H1 (cell line): ENCODE data around the gene UMAD1. TPM values are rescaled to one million over a fixed set of nuclear protein-coding genes. Genes with fewer than 3 reads are reported as not detected.

ENCODE experiments used
- CTCF ChIA-PET: fragments of 300-600 bp; sonication (Branson Sonifier 250); formaldehyde crosslinking; loops from one replicate; lab custom pipeline; 2021; ENCODE audit not compliant: partially characterized antibody; lab: Charles Lee
- POLR2A ChIA-PET: fragments of 300-600 bp; sonication (Branson Sonifier 250); formaldehyde crosslinking; loops from one replicate; lab custom pipeline; 2021; ENCODE audit warnings: inconsistent platforms; ENCODE audit not compliant: partially characterized antibody; lab: Charles Lee
- DNase-seq, 2 experiments: peaks; one replicate each; pipeline versions ENCODE4 v3.0.0 to v3.0.0-alpha.2; 2010 to 2022; ENCODE audit warnings: low spot score in 2 of 2, low read depth in 1 of 2, mixed read lengths in 1 of 2
- FAIRE-seq: peaks from 2 replicates; lab custom pipeline; 2011; peaks lifted over from hg19 to GRCh38; lab: Jason Lieb, UNC
- H2AFZ ChIP-seq: 2 replicates; pipeline ENCODE4 v1.8.1; 2012; ENCODE audit warnings: low read length, inconsistent platforms
- H2AK5ac ChIP-seq: 2 replicates; pipeline ENCODE4 v1.6.1; 2013; ENCODE audit warnings: low read depth, low read length
- H2BK120ac ChIP-seq: replicated peaks from 2 replicates; pipeline ENCODE3; 2013; ENCODE audit warnings: low read depth, low read length, inconsistent platforms
- H2BK12ac ChIP-seq: 2 replicates; pipeline ENCODE4 v1.6.1; 2013; ENCODE audit warnings: low read depth, low read length
- H2BK15ac ChIP-seq: 2 replicates; pipeline ENCODE4 v1.6.1; 2013; ENCODE audit warnings: low read length
- H2BK20ac ChIP-seq: 2 replicates; pipeline ENCODE4 v1.6.1; 2013; ENCODE audit warnings: low read length
- H2BK5ac ChIP-seq: 2 replicates; pipeline ENCODE4 v1.6.1; 2013; ENCODE audit warnings: low read depth, low read length
- H3K14ac ChIP-seq: 2 replicates; pipeline ENCODE4 v1.6.1; 2013; ENCODE audit warnings: inconsistent platforms; ENCODE audit not compliant: insufficient read length
- H3K18ac ChIP-seq: 2 replicates; pipeline ENCODE4 v1.6.1; 2013; ENCODE audit warnings: low read length; ENCODE audit errors: extremely low read depth
- H3K23ac ChIP-seq: 2 replicates; pipeline ENCODE4 v1.6.1; 2013; ENCODE audit warnings: inconsistent platforms; ENCODE audit not compliant: insufficient read length
- H3K23me2 ChIP-seq: 2 replicates; pipeline ENCODE4 v1.6.1; 2013; ENCODE audit warnings: low read depth, low read length
- H3K27ac ChIP-seq: 2 replicates; pipeline ENCODE4 v1.6.1; 2011; ENCODE audit warnings: low read depth, low read length, inconsistent platforms
- H3K27me3 ChIP-seq, 4 experiments: replicated peaks in 1 of 4; 1 replicate in 1 of 4; 2 replicates in 3 of 4; pipeline versions ENCODE4 v1.6.1 to v1.8.1; 2011 to 2013; ENCODE audit warnings: low read length in 3 of 4, mild to moderate bottlenecking in 3 of 4, inconsistent platforms in 2 of 4, mixed read lengths in 2 of 4, moderate library complexity in 1 of 4; ENCODE audit not compliant: control insufficient read depth in 3 of 4, insufficient read depth in 3 of 4; ENCODE audit errors: extremely low read depth in 1 of 4
- H3K36me3 ChIP-seq, 4 experiments: 2 replicates each; pipeline versions ENCODE4 v1.6.1 to v1.8.1; 2011 to 2013; ENCODE audit warnings: mild to moderate bottlenecking in 4 of 4, low read length in 3 of 4, moderate library complexity in 2 of 4, control low read depth in 1 of 4, inconsistent platforms in 1 of 4; ENCODE audit not compliant: insufficient read depth in 4 of 4, control insufficient read depth in 2 of 4
- H3K4ac ChIP-seq: replicated peaks from 2 replicates; pipeline ENCODE3; 2013; ENCODE audit warnings: low read length, low read depth, mixed read lengths, inconsistent platforms; ENCODE audit not compliant: insufficient read length
- H3K4me1 ChIP-seq, 4 experiments: replicated peaks in 1 of 4; 1 replicate in 1 of 4; 2 replicates in 3 of 4; pipeline versions ENCODE4 v1.6.1 to v1.8.1; 2011 to 2013; ENCODE audit warnings: low read length in 3 of 4, inconsistent platforms in 2 of 4, mixed read lengths in 1 of 4; ENCODE audit not compliant: insufficient read depth in 4 of 4, control insufficient read depth in 3 of 4
- H3K4me2 ChIP-seq, 2 experiments: 2 replicates each; pipeline versions ENCODE4 v1.6.1 to v1.8.1; 2011 to 2013; ENCODE audit warnings: low read depth in 2 of 2, low read length in 2 of 2, control low read depth in 1 of 2, inconsistent platforms in 1 of 2, mild to moderate bottlenecking in 1 of 2; ENCODE audit not compliant: insufficient read depth in 1 of 2
- H3K4me3 ChIP-seq, 4 experiments: fragments of 200-600, 300-600 bp in 1 of 4; sonication (generic), shearing (Covaris generic), sonication (Bioruptor Twin) in 1 of 4; 2 replicates each; pipeline versions ENCODE4 v1.5.1 to v1.8.1; 2011 to 2016; ENCODE audit warnings: low read length in 4 of 4, low read depth in 3 of 4, control low read depth in 2 of 4, inconsistent platforms in 2 of 4, mild to moderate bottlenecking in 2 of 4, mixed read lengths in 1 of 4, moderate library complexity in 1 of 4; ENCODE audit not compliant: insufficient read depth in 2 of 4; ENCODE audit errors: extremely low read depth in 1 of 4
- H3K56ac ChIP-seq: replicated peaks from 2 replicates; pipeline ENCODE3; 2013; ENCODE audit warnings: low read depth, mild to moderate bottlenecking, mixed read lengths, low read length, inconsistent platforms; ENCODE audit not compliant: insufficient read length
- H3K79me1 ChIP-seq: 2 replicates; pipeline ENCODE4 v1.6.1; 2013; ENCODE audit warnings: low read depth, low read length, control low read depth
- H3K79me2 ChIP-seq, 2 experiments: 2 replicates each; pipeline versions ENCODE4 v1.6.1 to v1.8.1; 2012 to 2013; ENCODE audit warnings: low read length in 2 of 2, mild to moderate bottlenecking in 2 of 2, inconsistent platforms in 1 of 2; ENCODE audit not compliant: insufficient read depth in 2 of 2, control insufficient read depth in 1 of 2
- H3K9ac ChIP-seq, 4 experiments: replicated peaks in 1 of 4; 1 replicate in 1 of 4; 2 replicates in 3 of 4; pipeline versions ENCODE4 v1.6.1 to v1.8.1; 2011 to 2013; ENCODE audit warnings: low read depth in 3 of 4, low read length in 3 of 4, control low read depth in 2 of 4, mild to moderate bottlenecking in 2 of 4, moderate library complexity in 2 of 4, inconsistent platforms in 1 of 4; ENCODE audit errors: extremely low read depth in 1 of 4
- H3K9me3 ChIP-seq, 2 experiments: 2 replicates each; pipeline versions ENCODE4 v1.6.1 to v1.8.1; 2012 to 2013; ENCODE audit warnings: mild to moderate bottlenecking in 2 of 2, moderate library complexity in 2 of 2, control low read depth in 1 of 2, inconsistent platforms in 1 of 2, low read depth in 1 of 2, low read length in 1 of 2, mixed read lengths in 1 of 2; ENCODE audit not compliant: insufficient read depth in 2 of 2
- H4K20me1 ChIP-seq, 2 experiments: replicated peaks in 1 of 2; 2 replicates each; pipeline versions ENCODE3 to v1.8.1; 2011 to 2013; ENCODE audit warnings: inconsistent platforms in 2 of 2, low read length in 2 of 2, mild to moderate bottlenecking in 1 of 2; ENCODE audit not compliant: insufficient read depth in 2 of 2, control insufficient read depth in 1 of 2
- H4K5ac ChIP-seq: 2 replicates; pipeline ENCODE4 v1.6.1; 2013; ENCODE audit warnings: low read length, low read depth, mixed read lengths, inconsistent platforms; ENCODE audit not compliant: insufficient read length
- H4K8ac ChIP-seq: 2 replicates; pipeline ENCODE4 v1.8.0; 2013; ENCODE audit warnings: mild to moderate bottlenecking, moderate library complexity, low read length, inconsistent platforms; ENCODE audit not compliant: insufficient read depth; ENCODE audit errors: extremely low read depth
- H4K91ac ChIP-seq: replicated peaks from 2 replicates; pipeline ENCODE3; 2013; ENCODE audit warnings: low read length, mixed read lengths, inconsistent platforms; ENCODE audit not compliant: insufficient read length
- BACH1 ChIP-seq: IDR thresholded peaks from 2 replicates; pipeline ENCODE4 v1.6.1; 2012; ENCODE audit warnings: low read length, improper control_type of control experiment
- E2F6 ChIP-seq: IDR thresholded peaks from 2 replicates; pipeline ENCODE4 v1.6.1; 2012; ENCODE audit warnings: inconsistent platforms
- FOSL1 ChIP-seq: IDR thresholded peaks from 2 replicates; pipeline ENCODE4 v1.6.1; 2011; ENCODE audit warnings: mild to moderate bottlenecking, low read depth, low read length, moderate library complexity; ENCODE audit not compliant: insufficient read depth
- WGBS, 2 experiments: shearing (Covaris generic) in 1 of 2; methylation state at CpG; one replicate each; pipeline versions ENCODE4 v1.1.6 to v1.1.7; 2013 to 2015; ENCODE audit warnings: low lambda C conversion rate in 2 of 2, mixed read lengths in 2 of 2, inconsistent platforms in 1 of 2, low coverage in 1 of 2, missing lambda C conversion rate in 1 of 2; ENCODE audit not compliant: insufficient replicate concordance in 2 of 2, insufficient coverage in 1 of 2, insufficient read length in 1 of 2; ENCODE audit errors: extremely low coverage in 1 of 2, missing lambda C conversion rate in 1 of 2; 5-methylcytosine and 5-hydroxymethylcytosine counted together
- polyA plus RNA-seq, 7 experiments: library from polyadenylated mRNA; depleted of rRNA in 3 of 7; stranded (reverse) in 5 of 7; unstranded in 2 of 7; fragments of >200 nt in 5 of 7; fragments of 200-250 nt in 2 of 7; gene quantifications; 1 replicate in 5 of 7; 2 replicates in 1 of 7; 4 replicates in 1 of 7; pipeline versions ENCODE4 v1.2.1 to v1.2.3, GENCODE V29; 2011 to 2013; ENCODE audit warnings: missing spikeins in 2 of 7, mixed read lengths in 2 of 7
- total RNA-seq: library from RNA; stranded (reverse); fragmentation: NEBNext Ultra II Directional; extraction: Animal tissue kit (Norgen Biotek cat#: 25700); gene quantifications from 2 replicates; pipeline ENCODE4 v1.2.1, GENCODE V29; 2021

The UMAD1 gene
- total and polyA plus RNA-seq, 2 of the 8 experiments (the other 6 are each of a cell fraction or from before 2014, with no cell fraction given): 10.4 to 12.3 TPM

GRCh38 chr7:7779888-7780287 is 139.3 kb downstream of the UMAD1 start:
- Histone ChIP-seq H2AK5ac (no peak overlapping the region), H3K23ac (no peak overlapping the region), H3K9me3 (no peaks in the 10 kb centered on the region), H3K4me3 (no peak overlapping the region), H2BK15ac (no peak overlapping the region), H3K14ac (no peak overlapping the region), H3K27ac (no peak overlapping the region), H3K18ac (no peak overlapping the region), H4K8ac (no peak overlapping the region), H3K23me2 (no peaks in the 10 kb centered on the region; the same call in 1 of the 2 replicates), H2AFZ (no peak overlapping the region), H2BK20ac (no peak overlapping the region), H3K56ac (no peak overlapping the region), H2BK5ac (no peak overlapping the region), H2BK120ac (no peak overlapping the region), H2BK12ac (no peak overlapping the region), H3K79me2 (no peaks in the 10 kb centered on the region), H3K4me1 (no peaks in the 10 kb centered on the region), H3K36me3 (no peaks in the 10 kb centered on the region), H3K4me2 (no peak overlapping the region), H4K5ac (no peak overlapping the region), H3K9ac (no peak overlapping the region), H4K91ac (no peak overlapping the region), H3K79me1 (no peaks in the 10 kb centered on the region), H4K20me1 (no peaks in the 10 kb centered on the region), H3K27me3 (no peaks in the 10 kb centered on the region), H3K4ac (no peak overlapping the region)
- CTCF ChIA-PET: no interaction called here
- FAIRE-seq: no peak
- no peak for TF ChIP-seq E2F6
- TF ChIP-seq FOSL1: no peak
- TF ChIP-seq BACH1: no peak
- POLR2A ChIA-PET: no interaction called here
- 88% methylated on average over 1 of the region's 1 CpG; no CpG with 5 or more reads in 1 of the 2 experiments for WGBS, 2 experiments
- DNase-seq: no peak
